ENCODE results near the gene OR9G1. TPM values are rescaled to one million over a fixed set of nuclear protein-coding genes. Genes with fewer than 3 reads are reported as not detected.

OR9G1 gene
- total and polyA plus RNA-seq, 2 of the 13 experiments (the other 11 are each of a cell fraction or from before 2014, with no cell fraction given): not detected

DNA sequence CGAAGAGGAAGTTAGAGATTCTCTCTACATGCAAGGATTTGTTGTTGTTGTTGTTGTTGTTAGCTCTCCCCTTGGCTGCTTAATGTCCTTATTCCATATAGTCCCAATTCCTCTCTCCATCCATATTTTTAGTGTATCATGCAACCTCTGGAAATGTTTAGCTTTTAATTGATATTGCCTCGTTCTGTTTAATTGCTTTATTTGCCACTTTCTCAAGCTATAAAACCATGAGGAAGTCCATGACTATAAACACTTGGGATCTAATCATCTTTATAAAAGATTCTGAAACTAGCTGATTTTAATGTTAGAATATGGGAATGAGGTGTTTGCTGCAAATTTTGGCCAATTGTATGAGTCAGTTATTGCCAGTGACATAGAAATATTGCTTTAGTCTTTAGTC lies 5.5 kb upstream of the OR9G1 start:
- Histone ChIP-seq H3K9ac (ENCODE audit: insufficient read depth, low read depth, low read length) (no peak overlapping the region), H3K27ac (ENCODE audit: extremely low read length, insufficient read depth, low read length) (no peak overlapping the region), H3K9me3 (ENCODE audit: low read length) (no peaks in the 10 kb centered on the region), H3K79me2 (ENCODE audit: insufficient read depth, low read length) (no peaks in the 10 kb centered on the region), H3K4me1 (ENCODE audit: insufficient read depth, low read length) (no peaks in the 10 kb centered on the region), H3K4me2 (ENCODE audit: low read depth, low read length) (no peak overlapping the region), H3K36me3 (replicated peaks in 1 of 2; ENCODE audit: control insufficient read depth in 1 of 2, insufficient read depth in 2 of 2, low read length in 2 of 2) (no peaks in the 10 kb centered on the region), H4K20me1 (ENCODE audit: insufficient read depth, low read length) (no peaks in the 10 kb centered on the region), H3K27me3 (ENCODE audit: control insufficient read depth in 1 of 2, insufficient read depth in 2 of 2, low read length in 2 of 2) (no peaks in the 10 kb centered on the region), H3K4me3 (replicated peaks in 1 of 3; ENCODE audit: insufficient read depth in 1 of 3, low read depth in 2 of 3, low read length in 3 of 3) (no peak overlapping the region), H2AFZ (ENCODE audit: low read length) (no peak overlapping the region)
- POLR2A ChIA-PET: no interaction called here
- TF ChIP-seq ZNF749 (CRISPR knock-in tag; IDR thresholded peaks at IDR 0.05; ENCODE audit: borderline replicate concordance) (no peak), NR2C2 (CRISPR knock-in tag; IDR thresholded peaks at IDR 0.05; ENCODE audit: borderline replicate concordance) (no peak), SMYD3 (CRISPR knock-in tag; IDR thresholded peaks at IDR 0.05) (no peak), ZNF142 (CRISPR knock-in tag; IDR thresholded peaks at IDR 0.05) (no peak), ZNF468 (CRISPR knock-in tag; IDR thresholded peaks at IDR 0.05) (no peak), NFIC (IDR thresholded peaks at IDR 0.05; ENCODE audit: low read length) (no peak), ARID2 (CRISPR knock-in tag; IDR thresholded peaks at IDR 0.05; ENCODE audit: borderline replicate concordance) (no peak), ZNF850 (CRISPR knock-in tag; conservative IDR thresholded peaks at IDR 0.05) (no peak), SETDB1 (CRISPR knock-in tag; IDR thresholded peaks at IDR 0.05; ENCODE audit: borderline replicate concordance) (no peak), JDP2 (CRISPR knock-in tag; IDR thresholded peaks at IDR 0.05; ENCODE audit: borderline replicate concordance) (no peak), SP4 (CRISPR knock-in tag; IDR thresholded peaks at IDR 0.05) (no peak)
- TF ChIP-seq, protein P1, sequence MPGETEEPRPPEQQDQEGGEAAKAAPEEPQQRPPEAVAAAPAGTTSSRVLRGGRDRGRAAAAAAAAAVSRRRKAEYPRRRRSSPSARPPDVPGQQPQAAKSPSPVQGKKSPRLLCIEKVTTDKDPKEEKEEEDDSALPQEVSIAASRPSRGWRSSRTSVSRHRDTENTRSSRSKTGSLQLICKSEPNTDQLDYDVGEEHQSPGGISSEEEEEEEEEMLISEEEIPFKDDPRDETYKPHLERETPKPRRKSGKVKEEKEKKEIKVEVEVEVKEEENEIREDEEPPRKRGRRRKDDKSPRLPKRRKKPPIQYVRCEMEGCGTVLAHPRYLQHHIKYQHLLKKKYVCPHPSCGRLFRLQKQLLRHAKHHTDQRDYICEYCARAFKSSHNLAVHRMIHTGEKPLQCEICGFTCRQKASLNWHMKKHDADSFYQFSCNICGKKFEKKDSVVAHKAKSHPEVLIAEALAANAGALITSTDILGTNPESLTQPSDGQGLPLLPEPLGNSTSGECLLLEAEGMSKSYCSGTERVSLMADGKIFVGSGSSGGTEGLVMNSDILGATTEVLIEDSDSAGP (CRISPR knock-in tag; IDR thresholded peaks at IDR 0.05; ENCODE audit: borderline replicate concordance): no peak
- TF ChIP-seq, protein P2, sequence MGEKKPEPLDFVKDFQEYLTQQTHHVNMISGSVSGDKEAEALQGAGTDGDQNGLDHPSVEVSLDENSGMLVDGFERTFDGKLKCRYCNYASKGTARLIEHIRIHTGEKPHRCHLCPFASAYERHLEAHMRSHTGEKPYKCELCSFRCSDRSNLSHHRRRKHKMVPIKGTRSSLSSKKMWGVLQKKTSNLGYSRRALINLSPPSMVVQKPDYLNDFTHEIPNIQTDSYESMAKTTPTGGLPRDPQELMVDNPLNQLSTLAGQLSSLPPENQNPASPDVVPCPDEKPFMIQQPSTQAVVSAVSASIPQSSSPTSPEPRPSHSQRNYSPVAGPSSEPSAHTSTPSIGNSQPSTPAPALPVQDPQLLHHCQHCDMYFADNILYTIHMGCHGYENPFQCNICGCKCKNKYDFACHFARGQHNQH (CRISPR knock-in tag; IDR thresholded peaks at IDR 0.05): no peak
- DNase-seq (ENCODE audit: low spot score) (no peak), ATAC-seq (no peak), FAIRE-seq (no peak)
- 13% methylated on average over 2 of the region's 2 CpGs for WGBS (ENCODE audit: low lambda C conversion rate)
- CTCF ChIA-PET (ENCODE audit: low intra/inter-chr PET ratio, low total read pairs): no interaction called here
- BruUV-seq (replicated peaks): no TSS peak
- in situ Hi-C loops (cut with HindIII; ENCODE audit: extremely low pct_ligation_motif_present, low pct_unique_long_range_greater_than_20kb): no loop called here
- intact Hi-C loops (cut with micrococcal nuclease; ENCODE audit: unreplicated experiment): no loop called here

Measured in HepG2 (cell line).